Measurements from ENCODE around the gene MYO1C.
A peak's percentile ranks its signal among the peaks of the same experiment; 100 is the strongest.
"Not testable (repeated sequence)": the region's sequence is repeated elsewhere in the genome, so short reads cannot be mapped to it uniquely, and the experiment has no call there.

The MYO1C gene, protein sequence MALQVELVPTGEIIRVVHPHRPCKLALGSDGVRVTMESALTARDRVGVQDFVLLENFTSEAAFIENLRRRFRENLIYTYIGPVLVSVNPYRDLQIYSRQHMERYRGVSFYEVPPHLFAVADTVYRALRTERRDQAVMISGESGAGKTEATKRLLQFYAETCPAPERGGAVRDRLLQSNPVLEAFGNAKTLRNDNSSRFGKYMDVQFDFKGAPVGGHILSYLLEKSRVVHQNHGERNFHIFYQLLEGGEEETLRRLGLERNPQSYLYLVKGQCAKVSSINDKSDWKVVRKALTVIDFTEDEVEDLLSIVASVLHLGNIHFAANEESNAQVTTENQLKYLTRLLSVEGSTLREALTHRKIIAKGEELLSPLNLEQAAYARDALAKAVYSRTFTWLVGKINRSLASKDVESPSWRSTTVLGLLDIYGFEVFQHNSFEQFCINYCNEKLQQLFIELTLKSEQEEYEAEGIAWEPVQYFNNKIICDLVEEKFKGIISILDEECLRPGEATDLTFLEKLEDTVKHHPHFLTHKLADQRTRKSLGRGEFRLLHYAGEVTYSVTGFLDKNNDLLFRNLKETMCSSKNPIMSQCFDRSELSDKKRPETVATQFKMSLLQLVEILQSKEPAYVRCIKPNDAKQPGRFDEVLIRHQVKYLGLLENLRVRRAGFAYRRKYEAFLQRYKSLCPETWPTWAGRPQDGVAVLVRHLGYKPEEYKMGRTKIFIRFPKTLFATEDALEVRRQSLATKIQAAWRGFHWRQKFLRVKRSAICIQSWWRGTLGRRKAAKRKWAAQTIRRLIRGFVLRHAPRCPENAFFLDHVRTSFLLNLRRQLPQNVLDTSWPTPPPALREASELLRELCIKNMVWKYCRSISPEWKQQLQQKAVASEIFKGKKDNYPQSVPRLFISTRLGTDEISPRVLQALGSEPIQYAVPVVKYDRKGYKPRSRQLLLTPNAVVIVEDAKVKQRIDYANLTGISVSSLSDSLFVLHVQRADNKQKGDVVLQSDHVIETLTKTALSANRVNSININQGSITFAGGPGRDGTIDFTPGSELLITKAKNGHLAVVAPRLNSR

DNA sequence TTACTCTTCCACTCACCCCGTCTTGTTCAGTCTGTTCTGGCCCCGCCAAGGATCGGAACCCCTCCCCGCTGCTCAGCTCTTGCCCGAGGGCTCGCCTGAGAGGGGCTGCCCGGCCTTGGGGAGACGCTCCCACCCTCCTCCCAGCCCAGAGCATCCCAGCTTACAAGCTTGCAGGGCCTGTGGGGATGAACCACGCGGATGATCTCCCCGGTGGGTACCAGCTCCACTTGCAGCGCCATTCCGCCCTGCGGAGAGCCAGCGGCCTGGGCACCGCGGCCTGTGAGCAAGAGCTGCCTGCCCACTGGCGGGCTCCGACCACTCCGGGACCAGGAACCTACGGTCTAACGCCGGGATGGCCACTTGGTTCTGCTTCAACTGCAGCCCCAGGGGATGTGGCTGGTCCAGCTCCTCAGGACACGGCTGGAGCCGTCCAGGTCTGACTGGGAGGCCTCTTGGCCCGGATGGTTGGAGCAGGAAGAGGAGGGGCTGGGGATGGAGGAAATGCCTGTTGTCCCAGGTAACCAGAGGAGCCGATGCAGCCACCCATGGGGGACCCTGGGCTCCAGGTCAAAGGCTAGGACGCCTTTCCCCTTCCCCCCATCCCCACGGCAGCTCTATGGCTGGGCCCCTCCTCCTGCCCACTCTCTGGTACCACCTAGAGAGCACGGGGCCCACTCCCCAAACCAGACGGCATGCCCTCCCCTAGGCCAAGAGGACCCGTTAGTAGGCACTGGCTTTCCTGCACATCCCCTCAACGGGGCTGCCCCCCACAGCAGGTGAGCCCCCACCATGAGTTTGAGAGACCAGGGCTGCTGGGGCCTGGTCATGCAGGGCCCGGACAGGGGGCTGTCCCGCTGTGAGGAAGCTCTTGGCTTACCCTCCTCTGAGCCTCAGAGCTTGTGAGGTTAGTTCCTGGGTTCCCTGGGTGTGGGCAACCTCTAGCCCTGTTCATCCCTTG lies at the start of gene MYO1C:
TSS of gene MYO1C (minus strand) at position 438 of the 958 bp plus-strand sequence. CDS start at position 239, 199 bp downstream.
- DNase-seq (ENCODE audit: low spot score) = no peak

DNA sequence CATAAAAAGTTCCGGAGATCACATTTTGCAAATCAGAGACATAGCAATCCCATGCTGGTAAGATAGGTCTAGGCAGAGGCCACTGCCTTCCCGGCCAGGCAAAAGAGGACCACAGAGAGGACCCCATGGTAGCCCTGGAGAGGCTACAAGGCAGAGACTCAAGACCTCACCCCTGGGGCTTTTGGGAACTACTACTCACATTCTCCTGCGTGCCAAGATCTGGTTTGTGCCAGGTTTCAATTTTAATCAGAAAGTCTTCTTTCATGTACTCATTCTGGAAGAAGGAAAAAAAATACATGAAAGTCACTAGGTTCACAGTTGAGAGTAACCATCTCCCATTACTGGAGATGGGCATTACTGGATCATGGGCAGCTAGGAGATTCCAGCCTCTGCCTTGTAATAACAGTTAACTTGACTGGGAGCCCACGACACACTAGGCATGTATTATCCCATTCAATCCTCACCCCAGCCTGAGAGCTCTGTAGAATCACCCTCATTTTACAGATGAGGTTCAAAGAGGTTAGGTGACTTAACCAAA lies 49.0 kb upstream of the MYO1C start:
- no peak for DNase-seq (ENCODE audit: low spot score)

DNA sequence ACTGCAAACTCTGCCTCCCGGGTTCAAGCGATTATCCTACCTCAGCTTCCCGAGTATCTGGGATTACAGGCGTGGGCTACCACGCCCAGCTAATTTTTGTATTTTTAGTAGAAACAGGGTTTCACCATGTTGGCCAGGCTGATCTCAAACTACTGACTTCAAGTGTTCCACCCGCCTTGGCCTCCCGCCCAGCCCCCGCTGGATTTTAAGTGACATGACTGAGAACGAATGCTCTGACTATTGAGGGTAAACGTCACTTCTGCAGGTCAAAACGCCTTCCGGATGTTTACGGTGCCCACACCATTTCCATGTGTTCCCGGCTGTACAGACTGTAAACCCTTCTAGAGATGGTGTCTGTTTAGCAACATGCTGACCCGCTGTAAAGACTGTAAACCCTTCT lies 47.3 kb upstream of the MYO1C start:
- no peak for DNase-seq (ENCODE audit: low spot score)

DNA sequence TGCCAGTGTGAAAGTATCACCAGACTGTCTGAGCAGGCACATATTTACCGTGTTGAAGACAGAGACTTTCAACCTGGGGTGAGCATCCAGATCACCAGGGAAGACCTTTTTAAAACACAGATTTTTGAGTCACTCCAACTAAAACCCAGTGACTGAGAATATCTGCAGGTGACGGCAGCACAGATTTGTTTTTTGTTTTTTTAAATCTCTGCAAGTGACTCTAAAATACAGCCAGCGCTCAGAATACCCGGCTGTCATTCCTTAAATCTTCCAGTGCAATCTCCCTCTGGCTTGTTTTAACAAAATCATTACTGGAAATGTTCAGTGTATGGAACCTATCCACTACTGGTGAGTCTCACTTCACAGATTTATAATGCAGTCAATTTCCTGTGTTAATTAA lies 43.3 kb upstream of the MYO1C start:
- DNase-seq (ENCODE audit: low spot score) = no peak

DNA sequence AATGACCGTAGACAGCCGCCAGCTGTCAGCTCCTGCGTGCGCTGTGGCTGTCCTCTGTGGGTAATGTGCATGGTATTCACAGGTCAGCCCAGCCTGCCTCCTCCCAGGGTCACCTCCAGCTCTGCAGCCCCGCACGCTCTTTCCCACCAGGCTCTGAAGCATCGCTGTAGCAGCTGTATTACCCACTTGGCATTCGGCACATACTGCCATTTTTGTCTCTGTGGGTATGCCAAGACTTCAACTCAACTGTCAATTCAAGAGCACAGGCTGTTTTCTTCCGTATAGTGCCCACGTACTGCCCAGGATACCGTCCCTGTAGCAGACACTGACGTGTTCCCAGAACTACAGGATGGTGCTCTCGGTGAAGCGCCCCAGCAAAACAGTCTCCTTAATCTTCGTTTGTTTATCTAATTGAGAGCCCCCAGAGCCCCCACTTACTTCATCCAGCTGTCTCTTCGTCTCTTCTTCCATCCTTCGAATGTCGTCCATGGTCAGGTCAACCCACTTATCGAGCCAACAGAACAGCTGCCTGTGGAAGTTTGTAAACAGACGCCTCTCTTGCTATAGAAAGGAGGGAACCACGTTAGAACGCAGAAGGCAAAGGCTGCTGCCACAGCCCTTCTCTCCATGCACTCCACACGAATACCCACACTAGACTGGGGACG lies 41.3 kb upstream of the MYO1C start:
- DNase-seq (ENCODE audit: low spot score) = no peak

DNA sequence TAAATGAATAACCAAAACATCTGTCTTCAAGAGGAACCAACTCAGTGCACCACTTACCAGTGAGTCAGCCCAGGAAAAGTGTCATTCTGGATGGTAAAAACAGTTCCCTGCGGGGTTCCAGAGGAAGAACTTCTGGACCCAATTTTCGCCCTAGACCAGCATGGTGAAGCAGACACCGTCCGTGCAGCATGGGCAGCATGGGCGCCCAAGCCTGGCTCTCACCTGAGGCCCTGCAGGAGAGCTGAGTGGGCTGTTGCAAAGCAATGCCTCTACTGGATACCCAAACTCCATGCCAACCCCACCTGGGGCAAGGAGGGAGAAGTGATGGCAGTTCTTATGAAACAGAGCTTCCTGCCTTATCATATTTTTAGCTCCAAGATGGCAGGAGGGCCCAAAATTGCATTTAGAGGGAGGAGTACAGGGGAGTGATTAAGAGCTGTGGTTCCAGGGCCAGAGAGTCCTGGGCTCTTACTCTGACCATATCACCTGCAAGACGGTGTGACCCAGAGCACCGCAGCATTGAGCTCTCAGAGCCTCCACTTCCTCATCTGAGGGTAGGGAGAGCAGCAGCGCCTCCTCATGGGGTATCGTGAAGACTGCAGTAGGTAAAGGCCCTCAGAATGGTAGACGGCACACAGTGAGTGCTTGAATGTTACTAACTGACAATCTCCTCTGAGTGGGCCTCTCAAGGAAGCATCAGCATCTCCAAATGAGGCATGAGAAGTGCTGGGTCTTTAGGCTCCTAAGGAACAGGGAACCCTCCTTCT lies 40.5 kb upstream of the MYO1C start:
- peak; percentile 16 for DNase-seq (ENCODE audit: low spot score)

DNA sequence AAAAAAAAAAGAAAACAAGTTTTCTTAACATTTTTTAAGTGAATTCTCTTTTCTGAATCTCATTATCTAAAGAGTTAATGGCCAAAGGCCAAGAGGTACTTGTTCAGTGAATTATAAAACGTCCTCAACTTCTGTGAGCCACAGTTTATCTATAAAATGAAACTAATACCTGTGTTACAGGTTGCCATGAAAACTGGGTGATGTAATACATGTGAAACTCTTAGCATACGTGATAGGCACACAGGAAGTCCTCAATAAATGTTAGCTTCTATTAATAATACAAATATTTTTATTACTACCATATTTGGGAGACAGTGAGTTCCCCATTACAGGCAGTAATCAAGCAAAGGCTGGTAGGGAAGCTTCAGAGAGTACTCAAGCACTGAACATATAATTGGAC lies 37.4 kb upstream of the MYO1C start:
- peak; percentile 73 for DNase-seq (ENCODE audit: low spot score)

DNA sequence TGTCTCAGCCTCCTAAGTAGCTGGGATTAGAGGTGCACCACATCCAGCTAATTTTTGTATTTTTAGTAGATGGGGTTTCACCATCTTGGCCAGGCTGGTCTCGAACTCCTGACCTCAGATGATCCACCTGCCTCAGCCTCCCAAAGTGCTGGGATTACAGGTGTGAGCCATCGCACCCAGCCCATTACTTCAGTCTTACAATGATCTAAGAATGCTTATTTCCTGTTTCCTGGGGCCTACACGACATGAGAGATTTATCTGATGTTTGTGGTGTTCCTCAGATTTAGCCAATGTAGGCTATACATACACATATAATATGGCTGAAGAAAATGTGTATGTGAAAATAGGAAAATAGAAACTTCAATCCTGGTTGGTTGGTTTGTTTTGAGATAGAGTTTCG lies 34.4 kb upstream of the MYO1C start:
- DNase-seq (ENCODE audit: low spot score) = not testable (repeated sequence)

DNA sequence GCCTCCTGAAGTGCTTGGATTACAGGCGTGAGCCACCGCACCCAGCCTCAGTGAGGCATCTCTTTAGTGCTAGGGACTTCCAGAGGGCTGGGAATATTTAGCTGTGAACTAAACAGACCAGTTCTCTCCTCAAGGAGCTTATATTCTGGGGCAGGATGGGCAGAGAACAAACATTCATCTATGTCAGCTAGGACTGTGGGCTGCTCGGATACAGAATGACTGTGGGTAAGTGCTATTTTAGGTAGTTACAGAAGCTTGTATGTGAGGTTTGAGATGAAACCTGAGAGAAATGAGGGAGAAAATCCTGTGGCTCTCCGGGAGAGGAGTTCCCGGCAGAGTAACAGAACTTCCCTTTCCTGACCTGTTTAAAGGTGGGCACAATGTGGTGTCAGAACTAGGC lies 30.1 kb upstream of the MYO1C start:
- DNase-seq (ENCODE audit: low spot score) = no peak

DNA sequence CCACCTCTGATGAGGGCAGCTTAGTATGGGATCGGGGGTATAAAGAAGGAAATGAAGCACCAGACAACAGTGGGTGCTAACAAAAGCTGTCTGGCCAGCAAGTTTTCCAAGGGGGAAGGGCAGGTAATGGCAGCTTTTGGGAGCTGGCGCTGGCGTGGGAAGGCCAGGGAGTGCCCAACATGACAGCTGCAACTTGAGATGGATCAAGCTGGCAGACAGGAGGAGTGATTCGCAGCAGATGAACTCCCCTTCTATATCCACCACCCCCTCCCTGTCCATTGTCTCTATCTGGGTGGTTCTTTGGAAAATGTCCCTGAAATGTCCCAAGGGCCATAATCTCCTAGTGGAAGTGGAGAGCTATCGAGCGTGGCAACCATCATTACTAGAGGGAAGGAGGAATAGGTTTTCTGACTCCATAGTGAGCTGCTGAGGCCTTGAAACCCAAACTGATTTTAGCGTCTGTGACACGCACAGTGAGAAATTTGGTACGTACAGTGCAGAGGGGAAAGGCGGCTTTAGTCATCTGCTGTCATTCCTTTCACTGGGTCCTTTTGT lies 28.7 kb upstream of the MYO1C start:
- no peak for DNase-seq (ENCODE audit: low spot score)

DNA sequence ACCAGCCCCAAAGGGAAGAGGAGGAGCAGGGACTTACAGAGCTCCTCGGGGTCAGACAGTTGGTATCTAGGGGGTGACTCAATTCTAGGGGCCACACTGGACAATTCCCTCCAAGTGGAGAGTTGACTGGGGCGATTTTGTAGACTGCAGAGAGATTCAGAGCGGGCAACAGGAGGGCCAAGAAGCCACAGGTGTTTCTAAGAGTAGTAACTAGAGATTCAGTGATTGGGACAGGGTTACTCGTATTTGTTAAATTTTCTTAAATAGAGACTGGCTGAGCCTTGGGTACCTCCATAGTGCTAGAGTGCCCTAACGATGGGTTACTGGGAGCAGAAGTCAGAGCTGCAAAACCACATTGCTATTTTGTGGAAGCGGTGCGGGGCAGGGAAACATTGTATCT lies 27.2 kb upstream of the MYO1C start:
- DNase-seq (ENCODE audit: low spot score) = no peak

DNA sequence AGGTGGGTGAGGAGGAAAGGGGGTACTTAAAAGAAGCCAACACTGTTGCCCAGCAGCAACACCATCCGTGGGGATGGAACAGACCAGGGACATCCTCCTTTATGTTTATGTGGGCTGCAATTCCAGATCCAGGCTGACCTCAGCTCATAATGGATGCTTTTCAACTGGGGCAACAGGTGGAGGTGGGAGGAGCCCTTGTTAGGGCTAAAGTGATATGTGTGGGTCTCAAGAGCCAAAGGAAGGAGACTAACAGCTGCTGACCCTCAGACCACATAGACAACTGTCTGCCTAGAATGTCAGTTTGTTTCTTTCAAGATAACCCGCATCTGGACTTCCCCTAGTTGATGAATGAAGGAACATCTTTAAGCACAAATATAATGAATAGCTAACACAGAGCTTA lies 25.9 kb upstream of the MYO1C start:
- no peak for DNase-seq (ENCODE audit: low spot score)

DNA sequence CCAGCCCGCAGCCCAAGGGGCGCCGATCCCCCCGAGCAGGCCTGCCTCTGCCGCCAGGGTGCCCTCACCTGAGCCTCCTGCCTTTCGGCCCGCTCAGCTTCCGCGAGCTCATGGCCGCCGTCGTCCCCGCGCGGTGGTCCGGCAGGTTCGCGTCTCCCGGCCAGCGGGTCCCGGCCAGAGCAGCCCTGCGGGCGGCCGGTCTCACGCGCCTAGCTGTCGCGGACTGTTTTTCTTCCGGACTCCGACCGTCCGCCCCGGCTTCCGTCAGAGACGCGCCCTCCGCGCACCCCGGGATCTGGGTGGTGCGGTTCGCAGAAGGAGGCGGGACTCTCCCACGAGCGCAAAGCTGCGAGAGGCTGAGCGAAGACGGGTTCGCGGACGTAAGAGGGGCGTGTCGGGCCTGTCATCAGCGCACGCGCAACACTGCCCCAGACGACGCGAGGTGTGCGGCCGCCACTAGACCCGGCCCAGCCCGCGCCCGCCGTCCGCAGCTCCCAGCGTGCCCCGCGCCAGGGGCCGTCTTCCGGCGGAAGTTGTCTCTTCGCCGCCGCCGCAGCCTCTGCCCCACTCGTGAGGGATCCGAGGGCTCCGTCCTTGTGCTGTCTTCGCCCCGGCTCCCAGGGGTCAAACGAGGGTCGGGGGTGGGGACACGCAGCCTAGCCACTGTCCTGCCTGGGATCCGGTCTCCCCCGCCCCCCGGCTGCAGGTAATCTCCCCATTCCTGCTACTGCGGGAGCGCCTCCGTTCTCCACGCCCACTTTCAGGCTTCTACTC lies 24.1 kb upstream of the MYO1C start, which contains the start of gene INPP5K:
TSS of gene INPP5K (minus strand) at position 225 of the 774 bp plus-strand sequence. CDS start at position 112, 113 bp downstream.
- peak; percentile 97 for DNase-seq (ENCODE audit: low spot score)

DNA sequence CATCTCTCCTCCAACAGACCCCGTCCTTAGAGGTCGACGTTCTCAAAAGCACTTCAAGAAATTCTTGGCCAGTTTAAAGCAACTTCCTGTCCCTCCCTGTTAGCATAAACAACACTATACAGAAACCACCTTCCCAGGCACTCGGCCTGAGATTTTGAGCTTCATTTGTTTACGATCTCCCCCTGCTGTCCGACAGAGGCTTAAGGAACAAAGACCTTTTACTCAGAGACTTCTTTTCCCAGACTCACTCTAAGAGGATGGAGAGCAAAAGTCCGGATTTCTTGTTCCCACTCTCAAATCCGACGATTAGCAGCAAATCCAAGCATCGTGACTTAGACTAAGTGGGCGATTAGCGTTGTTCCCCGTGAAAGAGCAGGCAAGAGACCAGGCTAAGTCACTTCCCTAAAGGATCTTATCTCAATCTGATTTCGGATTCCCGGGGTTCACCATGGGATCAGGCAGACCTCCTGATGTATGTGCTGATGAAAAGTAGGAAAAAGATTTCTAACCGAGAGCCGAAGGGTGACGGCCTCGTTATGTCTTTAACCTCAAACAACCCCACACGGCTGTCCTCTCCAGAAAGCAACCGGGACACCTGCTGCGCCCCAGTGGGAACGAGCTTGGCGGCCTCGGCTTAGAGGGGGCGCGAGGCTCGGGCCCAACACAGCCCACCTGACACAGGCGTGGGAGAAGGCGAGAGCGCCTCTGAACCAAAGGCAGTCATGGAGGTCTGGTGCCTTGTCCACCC lies 23.3 kb upstream of the MYO1C start:
- DNase-seq (ENCODE audit: low spot score) = peak; percentile 86

DNA sequence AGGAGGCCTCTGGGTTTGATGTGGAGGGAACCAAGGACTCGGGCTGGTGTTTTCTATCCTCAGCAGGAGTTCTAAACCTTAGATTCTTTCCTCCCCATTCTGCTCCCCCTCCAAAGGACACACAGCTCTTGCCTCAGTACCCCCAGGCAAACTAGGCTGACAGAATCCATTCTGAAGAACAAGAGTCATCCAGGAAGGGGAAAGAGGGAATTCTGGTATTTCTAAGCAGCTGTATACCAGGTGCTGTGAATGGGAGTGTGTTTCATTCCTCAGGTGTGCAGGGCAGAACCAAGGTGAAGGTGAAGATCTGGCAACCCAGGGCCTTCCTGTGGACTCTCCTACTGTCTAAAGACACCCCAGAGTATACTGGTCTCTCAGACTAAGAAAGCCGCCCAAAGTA lies 19.9 kb upstream of the MYO1C start:
- no peak for DNase-seq (ENCODE audit: low spot score)

DNA sequence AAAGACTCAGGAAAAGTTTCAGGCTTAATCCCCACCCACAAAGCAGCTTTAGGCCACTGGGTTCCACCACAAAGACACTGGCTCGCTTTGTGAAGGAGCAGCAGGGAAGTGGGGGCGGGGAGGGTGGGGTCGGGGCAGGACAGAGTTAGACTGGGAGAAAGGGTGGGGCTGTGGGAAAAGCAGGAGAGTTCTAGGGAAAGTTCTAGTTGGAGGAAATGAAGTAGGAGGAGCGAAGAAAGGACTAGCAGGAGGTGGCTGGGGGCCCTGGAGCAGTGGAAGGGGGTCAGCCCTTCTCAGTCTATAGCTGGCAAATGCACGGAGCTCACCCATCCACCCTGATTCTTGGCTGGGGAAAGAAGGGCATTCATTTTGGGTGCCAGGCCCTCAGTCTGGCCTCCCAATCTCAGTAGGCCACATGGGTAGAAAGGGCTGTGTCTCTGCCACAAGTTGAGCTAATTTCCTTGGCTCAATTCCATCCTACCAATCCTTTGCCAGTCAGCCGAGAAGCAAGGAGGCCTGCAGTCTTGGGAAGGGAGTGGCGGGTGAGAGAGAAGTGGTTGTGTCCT lies 19.4 kb upstream of the MYO1C start:
- peak; percentile 63 for DNase-seq (ENCODE audit: low spot score)

DNA sequence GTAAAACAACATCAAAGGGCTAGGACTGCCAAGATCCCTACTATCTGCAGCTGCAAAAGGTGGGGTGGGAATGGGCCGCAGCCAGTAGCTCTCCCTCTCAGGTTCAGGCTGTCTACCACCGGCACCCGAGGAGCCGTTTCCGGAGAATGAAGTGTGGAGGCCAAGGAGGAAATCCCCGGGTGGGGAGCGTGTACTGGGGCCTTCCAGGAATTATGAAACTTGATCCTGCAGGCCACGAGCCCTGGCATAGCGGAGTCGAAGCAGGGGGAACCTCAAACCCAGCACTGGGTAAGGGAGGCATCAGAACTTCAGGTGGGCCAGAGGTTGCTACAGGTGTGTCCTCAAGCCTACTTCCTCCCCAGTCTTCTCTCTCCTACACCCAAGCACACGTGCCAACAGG lies 18.8 kb upstream of the MYO1C start:
- DNase-seq (ENCODE audit: low spot score) = no peak
